NK-92 treated with Interleukin-12 subunit alpha and Interleukin-12 subunit beta, amount 100 ng/mL, for 24 hours (cell line): Measurements from ENCODE around the gene SEC14L3.

Experiments
- DNase-seq: peaks from one replicate; lab custom pipeline; 2025; lab: John Stamatoyannopoulos, UW

SEC14L3 gene

GRCh38 chr22:30471616-30472318 lies at the start of gene SEC14L3:
TSS of gene SEC14L3 (minus strand) at chr22:30472017. CDS start at chr22:30471958, 59 bp downstream.
- no peak for DNase-seq

- no peak for DNase-seq
Measured at GRCh38 chr22:30519842-30520425, 48.1 kb upstream of the SEC14L3 start.

- no peak for DNase-seq
Measured at GRCh38 chr22:30516731-30517130, 44.9 kb upstream of the SEC14L3 start.

- DNase-seq, result no peak
Measured at GRCh38 chr22:30516273-30516672, 44.5 kb upstream of the SEC14L3 start.

- DNase-seq, result no peak
Measured at GRCh38 chr22:30514252-30514651, 42.4 kb upstream of the SEC14L3 start.

- no peak for DNase-seq
Measured at GRCh38 chr22:30513462-30513861, 41.6 kb upstream of the SEC14L3 start.

- DNase-seq, result no peak
Measured at GRCh38 chr22:30511911-30512310, 40.1 kb upstream of the SEC14L3 start.

GRCh38 chr22:30511109-30511508 lies 39.3 kb upstream of the SEC14L3 start:
- DNase-seq, result no peak

- DNase-seq, result no peak
Measured at GRCh38 chr22:30508216-30508615, 36.4 kb upstream of the SEC14L3 start.

GRCh38 chr22:30507670-30508069 lies 35.9 kb upstream of the SEC14L3 start:
- no peak for DNase-seq

- DNase-seq, result no peak
Measured at GRCh38 chr22:30506507-30506968, 34.7 kb upstream of the SEC14L3 start.

- DNase-seq, result no peak
Measured at GRCh38 chr22:30503551-30503950, 31.7 kb upstream of the SEC14L3 start.

GRCh38 chr22:30502911-30503310 lies 31.1 kb upstream of the SEC14L3 start:
- DNase-seq, result no peak

GRCh38 chr22:30502153-30502552 lies 30.3 kb upstream of the SEC14L3 start:
- no peak for DNase-seq

GRCh38 chr22:30500628-30501027 lies 28.8 kb upstream of the SEC14L3 start:
- DNase-seq, result no peak

- DNase-seq, result no peak
Measured at GRCh38 chr22:30497466-30498150, 25.8 kb upstream of the SEC14L3 start.

- DNase-seq, result no peak
Measured at GRCh38 chr22:30495041-30495784, 23.4 kb upstream of the SEC14L3 start.

- DNase-seq, result no peak
Measured at GRCh38 chr22:30492144-30492543, 20.3 kb upstream of the SEC14L3 start.

GRCh38 chr22:30491381-30491780 lies 19.6 kb upstream of the SEC14L3 start:
- no peak for DNase-seq

- no peak for DNase-seq
Measured at GRCh38 chr22:30490399-30490798, 18.6 kb upstream of the SEC14L3 start.

GRCh38 chr22:30488121-30488520 lies 16.3 kb upstream of the SEC14L3 start:
- no peak for DNase-seq

GRCh38 chr22:30486661-30487115 lies 14.9 kb upstream of the SEC14L3 start:
- no peak for DNase-seq
